Endothelial cell of umbilical vein (primary cell): ENCODE measurements around the gene LMBRD1. TPM values are rescaled to one million over a fixed set of nuclear protein-coding genes. Genes with fewer than 3 reads are reported as not detected.

Experiments
- BruUV-seq: library from RNA; stranded (reverse); fragments of 400-500 nt; replicated peaks from 2 replicates; lab custom pipeline; 2021; lab: Mats Ljungman, UMichigan
- CTCF ChIA-PET: fragments of 300-600, 350-600 bp; sonication (Branson Sonifier 250); formaldehyde crosslinking; loops from one replicate; lab custom pipeline; 2021; ENCODE audit warnings: antibody characterized with exemption, inconsistent platforms; lab: Charles Lee
- POLR2A ChIA-PET: fragments of 300-600, 350-600 bp; sonication (Branson Sonifier 250); formaldehyde crosslinking; loops from one replicate; lab custom pipeline; 2021; ENCODE audit warnings: antibody characterized with exemption, inconsistent platforms; lab: Charles Lee
- DNase-seq: peaks from one replicate; pipeline ENCODE4 v3.0.0-alpha.2; 2011; ENCODE audit warnings: low read depth, low spot score
- FAIRE-seq: peaks from 2 replicates; lab custom pipeline; 2011; peaks lifted over from hg19 to GRCh38; lab: Jason Lieb, UNC
- H2AFZ ChIP-seq: 2 replicates; pipeline ENCODE4 v1.6.0; 2012; ENCODE audit warnings: low read depth, low read length, control low read depth, inconsistent platforms
- H3K27ac ChIP-seq: 2 replicates; pipeline ENCODE4 v1.5.1; 2011; ENCODE audit warnings: low read depth, mild to moderate bottlenecking, control low read depth, low read length, moderate library complexity; ENCODE audit not compliant: insufficient read depth
- H3K27me3 ChIP-seq, 2 experiments: 2 replicates each; pipeline versions ENCODE4 v1.6.0 to v1.6.1; 2011; ENCODE audit warnings: low read length in 2 of 2, mixed read lengths in 1 of 2; ENCODE audit not compliant: control insufficient read depth in 2 of 2, insufficient read depth in 2 of 2
- H3K36me3 ChIP-seq, 2 experiments: 2 replicates in 1 of 2; 3 replicates in 1 of 2; pipeline ENCODE4 v1.5.1; 2011; ENCODE audit warnings: low read length in 2 of 2, mild to moderate bottlenecking in 1 of 2, moderate library complexity in 1 of 2; ENCODE audit not compliant: control insufficient read depth in 2 of 2, insufficient read depth in 2 of 2; ENCODE audit errors: extremely low read depth in 1 of 2
- H3K4me1 ChIP-seq: 3 replicates; pipeline ENCODE4 v1.5.1; 2011; ENCODE audit warnings: mild to moderate bottlenecking, low read length; ENCODE audit not compliant: control insufficient read depth, insufficient read depth; ENCODE audit errors: extremely low read depth
- H3K4me2 ChIP-seq: 2 replicates; pipeline ENCODE4 v1.6.1; 2011; ENCODE audit warnings: low read length, control low read depth, mixed read lengths; ENCODE audit not compliant: insufficient read depth
- H3K4me3 ChIP-seq, 3 experiments: fragments of 200-600 bp in 1 of 3; sonication (generic), shearing (Covaris generic) in 1 of 3; replicated peaks in 1 of 3; 2 replicates each; pipeline ENCODE4 v1.5.1; 2011 to 2016; ENCODE audit warnings: control low read depth in 3 of 3, low read length in 3 of 3, mild to moderate bottlenecking in 2 of 3, inconsistent platforms in 1 of 3, low read depth in 1 of 3, moderate library complexity in 1 of 3; ENCODE audit not compliant: insufficient read depth in 1 of 3
- H3K79me2 ChIP-seq: 2 replicates; pipeline ENCODE4 v1.6.0; 2012; ENCODE audit warnings: low read length, inconsistent platforms; ENCODE audit not compliant: control insufficient read depth, insufficient read depth
- H3K9ac ChIP-seq: replicated peaks from 2 replicates; pipeline ENCODE3; 2011; ENCODE audit warnings: low read length, control low read depth; ENCODE audit not compliant: insufficient read depth; ENCODE audit errors: extremely low read depth
- H3K9me1 ChIP-seq: replicated peaks from 3 replicates; pipeline ENCODE4 v1.6.0; 2011; ENCODE audit warnings: mild to moderate bottlenecking, low read length; ENCODE audit not compliant: control insufficient read depth, insufficient read depth; ENCODE audit errors: extremely low read depth
- H3K9me3 ChIP-seq: replicated peaks from 2 replicates; pipeline ENCODE4 v1.5.1; 2012; ENCODE audit warnings: low read length, inconsistent platforms; ENCODE audit not compliant: control insufficient read depth, insufficient read depth
- H4K20me1 ChIP-seq: replicated peaks from 2 replicates; pipeline ENCODE3; 2011; ENCODE audit warnings: mild to moderate bottlenecking, low read length; ENCODE audit not compliant: control insufficient read depth, insufficient read depth; ENCODE audit errors: extremely low read depth
- EZH2 ChIP-seq: IDR thresholded peaks from 2 replicates; pipeline ENCODE4 v1.6.1; 2012; ENCODE audit warnings: borderline replicate concordance, low read depth, mild to moderate bottlenecking, moderate library complexity, low read length, inconsistent platforms; ENCODE audit not compliant: severe bottlenecking
- FOS ChIP-seq: IDR thresholded peaks from 2 replicates; pipeline ENCODE4 v1.6.1; 2011; ENCODE audit warnings: mild to moderate bottlenecking, low read length, moderate library complexity, borderline replicate concordance; ENCODE audit not compliant: insufficient read depth
- GATA2 ChIP-seq: IDR thresholded peaks from 2 replicates; pipeline ENCODE4 v1.7.0; 2011; ENCODE audit warnings: low read depth, mild to moderate bottlenecking, moderate library complexity, mixed read lengths, low read length; ENCODE audit not compliant: insufficient read length, insufficient read depth
- JUN ChIP-seq: IDR thresholded peaks from 2 replicates; pipeline ENCODE4 v1.6.1; 2011; ENCODE audit warnings: borderline replicate concordance, low read depth; ENCODE audit not compliant: insufficient read length, insufficient read depth
- MYC ChIP-seq: IDR thresholded peaks from one replicate; pipeline ENCODE4 v1.6.1; 2011; ENCODE audit warnings: mild to moderate bottlenecking, low read depth, low read length
- POLR2A ChIP-seq: IDR thresholded peaks from 2 replicates; pipeline ENCODE4 v1.6.1; 2012; ENCODE audit warnings: low read depth, mild to moderate bottlenecking, control low read depth, low read length
- POLR2AphosphoS5 ChIP-seq: IDR thresholded peaks from 2 replicates; pipeline ENCODE4 v1.6.1; 2012; ENCODE audit warnings: low read depth, mild to moderate bottlenecking, control low read depth, low read length, moderate library complexity; ENCODE audit not compliant: insufficient read depth
- dilution Hi-C: fragments of 300-500 bp; cut with MboI; formaldehyde crosslinking; loops from one replicate; pipeline ENCODE4 v1.15.0; 2019; ENCODE audit warnings: low sequenced_read_pairs; ENCODE audit not compliant: extremely low pct_ligation_motif_present
- intact Hi-C: fragments of 100-400 bp; cut with micrococcal nuclease; formaldehyde crosslinking; loops from one replicate; pipeline ENCODE4 v1.10.0; 2022
- polyA plus RNA-seq, 4 experiments: library from polyadenylated mRNA; depleted of rRNA in 3 of 4; stranded (reverse) in 3 of 4; unstranded in 1 of 4; fragments of >200 nt; gene quantifications; 2 replicates each; pipeline versions ENCODE4 v1.2.1 to v1.2.3, GENCODE V29; 2011 to 2012; ENCODE audit warnings: missing spikeins in 1 of 4
- total RNA-seq: library from RNA; stranded (reverse); gene quantifications from 2 replicates; pipeline ENCODE4 v1.2.3, GENCODE V29; 2021
- TF ChIP-seq, protein P1 (sequence below): IDR thresholded peaks from 2 replicates; pipeline ENCODE4 v1.6.1; 2011; ENCODE audit not compliant: insufficient read depth, insufficient read length
- TF ChIP-seq, protein P2 (sequence below), 2 donors: IDR thresholded peaks; 1 replicate in 1 of 2; 2 replicates in 1 of 2; pipeline ENCODE4 v1.5.1; 2011; ENCODE audit warnings: low read length in 2 of 2, mild to moderate bottlenecking in 2 of 2, moderate library complexity in 2 of 2, control low read depth in 1 of 2, inconsistent platforms in 1 of 2, low read depth in 1 of 2; ENCODE audit not compliant: insufficient read depth in 1 of 2; ENCODE audit errors: extremely low read depth in 1 of 2

Gene LMBRD1
- total and polyA plus RNA-seq, 2 donors (not counting 3 experiments of a cell fraction or from before 2014, with no cell fraction given) = 9.8 to 14.6 TPM

DNA sequence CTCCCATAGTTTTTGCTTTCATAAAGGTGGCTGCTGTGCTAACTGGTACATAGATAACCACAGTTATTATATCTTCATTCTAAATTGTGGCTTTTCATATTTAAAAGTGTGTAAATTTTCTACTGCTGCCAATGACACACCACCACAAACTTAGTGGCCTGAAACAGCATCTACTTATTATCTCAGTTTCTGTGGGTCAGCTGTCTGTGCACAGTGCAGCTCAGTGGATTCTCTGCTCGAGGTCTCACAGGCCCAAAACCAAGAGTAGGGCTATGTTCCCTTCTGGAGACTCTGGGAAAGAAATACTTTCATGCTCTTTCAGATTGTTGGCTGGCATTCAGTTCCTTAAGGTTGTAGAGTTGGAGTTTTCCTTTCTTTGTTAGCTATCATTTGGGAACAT lies 90.1 kb downstream of the LMBRD1 start:
- Histone ChIP-seq H3K9ac (no peak overlapping the region), H2AFZ (no peak overlapping the region), H3K9me3 (no peaks in the 10 kb centered on the region), H3K79me2 (no peaks in the 10 kb centered on the region), H3K9me1 (no peaks in the 10 kb centered on the region), H3K4me3 (no peak overlapping the region), H4K20me1 (no peaks in the 10 kb centered on the region), H3K27me3 (no peaks in the 10 kb centered on the region), H3K36me3 (no peaks in the 10 kb centered on the region), H3K4me2 (no peak overlapping the region), H3K27ac (no peak overlapping the region), H3K4me1 (no peaks in the 10 kb centered on the region)
- TF ChIP-seq, protein P1, sequence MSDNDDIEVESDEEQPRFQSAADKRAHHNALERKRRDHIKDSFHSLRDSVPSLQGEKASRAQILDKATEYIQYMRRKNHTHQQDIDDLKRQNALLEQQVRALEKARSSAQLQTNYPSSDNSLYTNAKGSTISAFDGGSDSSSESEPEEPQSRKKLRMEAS = no peak
- TF ChIP-seq POLR2A = no peak
- dilution Hi-C loops (no loop called here), intact Hi-C loops (no loop called here)
- ChIA-PET POLR2A (no interaction called here), CTCF (interaction anchor here (0.7 kb wide), 1 partner anchor 23 kb away, joined by 4 read pairs; no protein-coding TSS in a partner anchor)
- BruUV-seq = no TSS peak
- DNase-seq (no peak), FAIRE-seq (no peak)

DNA sequence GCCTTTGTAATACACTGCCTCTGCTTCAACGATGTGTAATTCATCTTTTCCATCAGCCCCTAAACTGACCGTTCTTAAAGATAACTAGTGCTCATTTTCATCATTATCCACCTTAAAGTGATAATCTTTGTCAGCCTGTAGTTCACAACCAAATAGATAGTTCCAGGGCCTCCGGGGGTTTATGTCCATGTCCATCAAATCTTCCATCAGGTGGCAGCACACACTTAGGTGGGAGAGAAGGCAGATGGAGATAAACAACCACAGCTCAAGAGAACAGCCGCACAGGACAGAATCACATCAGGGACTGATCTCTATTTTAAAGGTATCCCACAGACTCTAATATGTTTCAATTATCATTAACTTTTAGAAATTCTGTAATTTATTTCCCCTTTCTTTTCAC lies 90.9 kb downstream of the LMBRD1 start:
- intact Hi-C loops (no loop called here), dilution Hi-C loops (no loop called here)
- Histone ChIP-seq H3K9ac (no peak overlapping the region), H3K27me3 (no peaks in the 10 kb centered on the region), H2AFZ (no peak overlapping the region), H4K20me1 (no peaks in the 10 kb centered on the region), H3K79me2 (no peaks in the 10 kb centered on the region), H3K27ac (no peak overlapping the region), H3K4me3 (no peak overlapping the region), H3K9me1 (no peaks in the 10 kb centered on the region), H3K4me1 (no peaks in the 10 kb centered on the region), H3K9me3 (no peaks in the 10 kb centered on the region), H3K4me2 (no peak overlapping the region), H3K36me3 (no peaks in the 10 kb centered on the region)
- no TSS peak for BruUV-seq
- ChIA-PET POLR2A (no interaction called here), CTCF (no interaction called here)
- FAIRE-seq = no peak
- TF ChIP-seq, protein P2, sequence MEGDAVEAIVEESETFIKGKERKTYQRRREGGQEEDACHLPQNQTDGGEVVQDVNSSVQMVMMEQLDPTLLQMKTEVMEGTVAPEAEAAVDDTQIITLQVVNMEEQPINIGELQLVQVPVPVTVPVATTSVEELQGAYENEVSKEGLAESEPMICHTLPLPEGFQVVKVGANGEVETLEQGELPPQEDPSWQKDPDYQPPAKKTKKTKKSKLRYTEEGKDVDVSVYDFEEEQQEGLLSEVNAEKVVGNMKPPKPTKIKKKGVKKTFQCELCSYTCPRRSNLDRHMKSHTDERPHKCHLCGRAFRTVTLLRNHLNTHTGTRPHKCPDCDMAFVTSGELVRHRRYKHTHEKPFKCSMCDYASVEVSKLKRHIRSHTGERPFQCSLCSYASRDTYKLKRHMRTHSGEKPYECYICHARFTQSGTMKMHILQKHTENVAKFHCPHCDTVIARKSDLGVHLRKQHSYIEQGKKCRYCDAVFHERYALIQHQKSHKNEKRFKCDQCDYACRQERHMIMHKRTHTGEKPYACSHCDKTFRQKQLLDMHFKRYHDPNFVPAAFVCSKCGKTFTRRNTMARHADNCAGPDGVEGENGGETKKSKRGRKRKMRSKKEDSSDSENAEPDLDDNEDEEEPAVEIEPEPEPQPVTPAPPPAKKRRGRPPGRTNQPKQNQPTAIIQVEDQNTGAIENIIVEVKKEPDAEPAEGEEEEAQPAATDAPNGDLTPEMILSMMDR (IDR thresholded peaks at IDR 0.05; ENCODE audit: extremely low read depth in 1 of 2, insufficient read depth in 1 of 2, low read depth in 1 of 2, low read length in 2 of 2) = no peak
- TF ChIP-seq POLR2A (no peak), FOS (no peak), POLR2AphosphoS5 (no peak), GATA2 (no peak), MYC (no peak), EZH2 (no peak), JUN (no peak)
- TF ChIP-seq, protein P1 = no peak
- no peak for DNase-seq
